Measurements from ENCODE around the gene CATSPERE. TPM values are rescaled to one million over a fixed set of nuclear protein-coding genes. Genes with fewer than 3 reads are reported as not detected.

Gene CATSPERE
- total RNA-seq, 2 donors from 2014 or later = 0.32 to 3.9 TPM

DNA sequence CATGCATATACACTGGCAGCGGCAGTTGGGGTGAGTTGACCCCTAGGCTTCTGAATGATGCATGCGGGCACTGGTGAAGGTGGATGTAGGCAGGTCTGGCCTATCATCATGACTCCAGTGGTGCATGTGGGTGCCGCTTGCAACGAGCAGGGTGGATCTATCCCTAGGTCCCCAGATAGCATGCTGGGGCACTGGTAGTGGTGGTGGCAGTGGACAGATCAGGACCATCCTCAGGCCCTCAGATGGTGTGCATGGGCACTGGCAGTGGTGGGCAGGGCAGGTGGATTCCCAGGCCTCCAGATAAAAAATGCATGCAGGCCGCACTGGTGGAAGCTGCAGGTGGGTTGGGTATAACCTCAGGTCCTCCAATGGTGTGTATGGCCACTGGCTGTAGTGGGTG, 52.4 kb downstream of the CATSPERE start:
- no peak overlapping the region for H3K27ac ChIP-seq
- intact Hi-C loops (cut with DNase I) = no loop called here
- H3K36me3 ChIP-seq = no peaks in the 10 kb centered on the region
- no peak overlapping the region for H3K4me3 ChIP-seq
- H3K27me3 ChIP-seq (replicated peaks; ENCODE audit: insufficient read depth) = no peaks in the 10 kb centered on the region
- no peak for DNase-seq (ENCODE audit: low spot score)
- H3K9me3 ChIP-seq = no peaks in the 10 kb centered on the region
- 94% methylated on average over 5 of the region's 5 CpGs for WGBS
- no peaks in the 10 kb centered on the region for H3K4me1 ChIP-seq (replicated peaks)
- TF ChIP-seq, protein P1, sequence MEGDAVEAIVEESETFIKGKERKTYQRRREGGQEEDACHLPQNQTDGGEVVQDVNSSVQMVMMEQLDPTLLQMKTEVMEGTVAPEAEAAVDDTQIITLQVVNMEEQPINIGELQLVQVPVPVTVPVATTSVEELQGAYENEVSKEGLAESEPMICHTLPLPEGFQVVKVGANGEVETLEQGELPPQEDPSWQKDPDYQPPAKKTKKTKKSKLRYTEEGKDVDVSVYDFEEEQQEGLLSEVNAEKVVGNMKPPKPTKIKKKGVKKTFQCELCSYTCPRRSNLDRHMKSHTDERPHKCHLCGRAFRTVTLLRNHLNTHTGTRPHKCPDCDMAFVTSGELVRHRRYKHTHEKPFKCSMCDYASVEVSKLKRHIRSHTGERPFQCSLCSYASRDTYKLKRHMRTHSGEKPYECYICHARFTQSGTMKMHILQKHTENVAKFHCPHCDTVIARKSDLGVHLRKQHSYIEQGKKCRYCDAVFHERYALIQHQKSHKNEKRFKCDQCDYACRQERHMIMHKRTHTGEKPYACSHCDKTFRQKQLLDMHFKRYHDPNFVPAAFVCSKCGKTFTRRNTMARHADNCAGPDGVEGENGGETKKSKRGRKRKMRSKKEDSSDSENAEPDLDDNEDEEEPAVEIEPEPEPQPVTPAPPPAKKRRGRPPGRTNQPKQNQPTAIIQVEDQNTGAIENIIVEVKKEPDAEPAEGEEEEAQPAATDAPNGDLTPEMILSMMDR (IDR thresholded peaks at IDR 0.05) = no peak
- no peak for TF ChIP-seq POLR2AphosphoS5 (IDR thresholded peaks at IDR 0.05)
- TF ChIP-seq POLR2A (IDR thresholded peaks at IDR 0.05) = no peak

DNA sequence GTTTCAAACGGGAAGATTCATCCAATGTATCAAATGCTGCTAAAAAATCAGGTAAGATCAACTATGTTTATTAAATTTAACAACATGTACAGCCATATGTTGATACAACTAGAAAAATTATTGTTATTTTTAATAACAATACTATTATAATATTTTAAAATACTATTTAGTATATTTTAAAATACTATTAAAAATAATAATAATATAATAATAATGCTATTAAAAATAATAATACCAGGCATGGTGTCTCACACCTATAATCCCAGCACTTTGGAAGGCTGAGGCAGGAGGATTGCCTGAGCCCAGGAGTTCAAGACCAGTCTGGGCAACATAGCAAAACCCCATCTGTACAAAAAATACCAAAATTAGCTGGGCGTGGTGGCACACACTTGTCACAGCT, 54.6 kb downstream of the CATSPERE start:
- Histone ChIP-seq H3K4me1 (replicated peaks) (no peaks in the 10 kb centered on the region), H3K4me3 (no peak overlapping the region), H3K27me3 (replicated peaks; ENCODE audit: insufficient read depth) (no peaks in the 10 kb centered on the region), H3K36me3 (no peaks in the 10 kb centered on the region), H3K27ac (no peak overlapping the region), H3K9me3 (no peaks in the 10 kb centered on the region)
- TF ChIP-seq, protein P1 (IDR thresholded peaks at IDR 0.05) = no peak
- TF ChIP-seq POLR2AphosphoS5 (IDR thresholded peaks at IDR 0.05) (no peak), POLR2A (IDR thresholded peaks at IDR 0.05) (no peak)
- intact Hi-C loops (cut with DNase I) = no loop called here
- DNase-seq (ENCODE audit: low spot score) = no peak
- 88% methylated on average over 2 of the region's 2 CpGs for WGBS

DNA sequence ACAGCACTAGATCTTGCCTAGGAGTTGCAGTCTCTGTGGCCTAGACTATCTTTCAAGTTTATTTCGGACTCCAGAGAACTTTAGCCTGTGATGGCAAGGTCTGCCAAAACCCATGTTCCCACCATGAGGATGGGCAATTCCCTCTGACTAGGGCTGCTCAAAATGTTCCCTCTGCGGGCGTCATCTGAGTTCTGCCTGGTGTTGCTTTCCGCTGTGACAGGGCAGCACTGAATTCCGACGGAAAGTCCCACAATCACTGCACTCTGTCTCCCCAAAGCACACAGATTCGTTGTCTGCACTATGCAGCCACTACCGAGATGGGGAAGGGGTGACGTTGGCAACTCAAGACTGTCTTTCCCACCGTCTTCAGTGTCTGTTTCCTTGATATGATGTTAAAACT, 75.2 kb downstream of the CATSPERE start:
- no peaks in the 10 kb centered on the region for H3K27me3 ChIP-seq (replicated peaks; ENCODE audit: insufficient read depth)
- intact Hi-C loops (cut with DNase I) = no loop called here
- no peaks in the 10 kb centered on the region for H3K4me1 ChIP-seq (replicated peaks)
- H3K9me3 ChIP-seq = no peaks in the 10 kb centered on the region
- H3K4me3 ChIP-seq = no peak overlapping the region
- DNase-seq (ENCODE audit: low spot score) = no peak
- no peak for TF ChIP-seq POLR2AphosphoS5 (IDR thresholded peaks at IDR 0.05)
- no peak for TF ChIP-seq POLR2A (IDR thresholded peaks at IDR 0.05)
- no peak overlapping the region for H3K27ac ChIP-seq
- no peaks in the 10 kb centered on the region for H3K36me3 ChIP-seq
- WGBS = 57% methylated on average over 9 of the region's 10 CpGs

- intact Hi-C loops (cut with DNase I) = no loop called here
- no peaks in the 10 kb centered on the region for H3K27me3 ChIP-seq (replicated peaks; ENCODE audit: insufficient read depth)
- H3K9me3 ChIP-seq = no peaks in the 10 kb centered on the region
- H3K4me3 ChIP-seq = no peak overlapping the region
- no peak overlapping the region for H3K27ac ChIP-seq
- no peak for DNase-seq (ENCODE audit: low spot score)
- no peaks in the 10 kb centered on the region for H3K36me3 ChIP-seq
- H3K4me1 ChIP-seq (replicated peaks) = no peaks in the 10 kb centered on the region
- TF ChIP-seq POLR2A (IDR thresholded peaks at IDR 0.05) (no peak), POLR2AphosphoS5 (IDR thresholded peaks at IDR 0.05) (no peak)
- TF ChIP-seq, protein P1 (IDR thresholded peaks at IDR 0.05) = no peak
- WGBS = 85% methylated on average over 1 of the region's 1 CpG
Measured at GRCh38 chr1:244545511-244545910, 84.4 kb downstream of the CATSPERE start.

DNA sequence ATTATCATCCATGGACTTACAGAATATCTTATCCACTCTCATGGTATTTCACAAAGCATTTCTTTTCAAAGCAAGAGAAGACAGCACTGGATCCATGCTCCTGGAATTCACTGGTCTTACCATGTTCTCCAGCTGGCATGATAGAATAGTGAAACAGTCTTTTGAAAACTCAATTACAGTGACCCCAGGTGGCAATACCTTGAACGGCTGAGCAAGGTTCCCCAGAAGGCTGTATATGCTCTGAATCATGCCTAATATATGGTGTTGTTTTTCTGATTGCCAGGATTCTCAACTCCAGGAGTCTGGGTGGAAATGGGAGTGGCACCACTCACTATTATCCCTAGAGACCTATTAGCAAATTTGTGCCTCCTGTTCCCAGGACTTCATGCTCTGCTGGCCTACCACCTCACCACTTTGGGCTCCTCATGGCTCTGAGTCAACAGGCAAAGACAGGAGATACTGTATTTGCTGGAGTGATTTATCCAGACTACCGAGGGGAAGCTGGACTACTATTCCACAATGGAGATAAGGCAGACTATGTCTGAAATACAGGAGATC, 87.6 kb downstream of the CATSPERE start:
- H3K4me1 ChIP-seq (replicated peaks) = no peaks in the 10 kb centered on the region
- H3K4me3 ChIP-seq = no peak overlapping the region
- no peak for DNase-seq (ENCODE audit: low spot score)
- no peaks in the 10 kb centered on the region for H3K9me3 ChIP-seq
- intact Hi-C loops (cut with DNase I) = no loop called here
- WGBS = 87% methylated on average over 2 of the region's 2 CpGs
- TF ChIP-seq POLR2AphosphoS5 (IDR thresholded peaks at IDR 0.05) (no peak), POLR2A (IDR thresholded peaks at IDR 0.05) (no peak)
- TF ChIP-seq, protein P1 (IDR thresholded peaks at IDR 0.05) = no peak
- no peaks in the 10 kb centered on the region for H3K27me3 ChIP-seq (replicated peaks; ENCODE audit: insufficient read depth)
- H3K36me3 ChIP-seq = no peaks in the 10 kb centered on the region
- H3K27ac ChIP-seq = no peak overlapping the region

Data from prostate gland (tissue), 2 donors.